ENCODE data around the gene PPFIA1.
"Not testable (repeated sequence)": the region's sequence is repeated elsewhere in the genome, so short reads cannot be mapped to it uniquely, and the experiment has no call there.

Gene PPFIA1

GRCh38 chr11:70327717-70328116, 57.2 kb downstream of the PPFIA1 start:
- DNase-seq: no peak

- no peak for DNase-seq
Measured at GRCh38 chr11:70328556-70328955, 58.1 kb downstream of the PPFIA1 start.

- not testable (repeated sequence) for DNase-seq
Measured at GRCh38 chr11:70331320-70331843, 60.9 kb downstream of the PPFIA1 start.

GRCh38 chr11:70331901-70332300, 61.4 kb downstream of the PPFIA1 start:
- DNase-seq: no peak

- DNase-seq: no peak
Measured at GRCh38 chr11:70332567-70332966, 62.1 kb downstream of the PPFIA1 start.

GRCh38 chr11:70333261-70333660, 62.8 kb downstream of the PPFIA1 start:
- no peak for DNase-seq

GRCh38 chr11:70334351-70334995, 64.0 kb downstream of the PPFIA1 start:
- DNase-seq: no peak

- DNase-seq: no peak
Measured at GRCh38 chr11:70335511-70335910, 65.0 kb downstream of the PPFIA1 start.

- no peak for DNase-seq
Measured at GRCh38 chr11:70338594-70338993, 68.1 kb downstream of the PPFIA1 start.

- no peak for DNase-seq
Measured at GRCh38 chr11:70339066-70339465, 68.6 kb downstream of the PPFIA1 start.

- no peak for DNase-seq
Measured at GRCh38 chr11:70341881-70342429, 71.5 kb downstream of the PPFIA1 start.

GRCh38 chr11:70343636-70344035, 73.1 kb downstream of the PPFIA1 start:
- no peak for DNase-seq

GRCh38 chr11:70348191-70348590, 77.7 kb downstream of the PPFIA1 start:
- DNase-seq: no peak

- no peak for DNase-seq
Measured at GRCh38 chr11:70348608-70349007, 78.1 kb downstream of the PPFIA1 start.

- no peak for DNase-seq
Measured at GRCh38 chr11:70351646-70352045, 81.2 kb downstream of the PPFIA1 start.

GRCh38 chr11:70352100-70352499, 81.6 kb downstream of the PPFIA1 start:
- DNase-seq: no peak

GRCh38 chr11:70352601-70353000, 82.1 kb downstream of the PPFIA1 start:
- no peak for DNase-seq

- DNase-seq: no peak
Measured at GRCh38 chr11:70353329-70353728, 82.8 kb downstream of the PPFIA1 start.

GRCh38 chr11:70353900-70354568, 83.5 kb downstream of the PPFIA1 start:
- DNase-seq: no peak

GRCh38 chr11:70354629-70355028, 84.1 kb downstream of the PPFIA1 start:
- no peak for DNase-seq

- DNase-seq: no peak
Measured at GRCh38 chr11:70358753-70359152, 88.3 kb downstream of the PPFIA1 start.

GRCh38 chr11:70359451-70360205, 89.1 kb downstream of the PPFIA1 start:
- no peak for DNase-seq

GRCh38 chr11:70360211-70360610, 89.7 kb downstream of the PPFIA1 start:
- no peak for DNase-seq

GRCh38 chr11:70364178-70364577, 93.7 kb downstream of the PPFIA1 start:
- DNase-seq: no peak

Data from stimulated activated CD4-positive, alpha-beta T cell treated with anti-CD3 and anti-CD28 coated beads, Interleukin-4, amount 100 ng/mL, for 24 hours (primary cell).